Cardiac fibroblast (primary cell): ENCODE data around the gene KIF24.
"Not testable (repeated sequence)": the region's sequence is repeated elsewhere in the genome, so short reads cannot be mapped to it uniquely, and the experiment has no call there.

ENCODE experiments used
- DNase-seq, 2 donors: peaks; one replicate each; pipeline versions ENCODE4 v3.0.0 to v3.0.0-alpha.2; 2010; ENCODE audit warnings: low read depth in 2 of 2
- H3K4me3 ChIP-seq, 2 donors: replicated peaks in 1 of 2; 1 replicate in 1 of 2; 2 replicates in 1 of 2; pipeline ENCODE4 v1.5.1; 2011; ENCODE audit warnings: low read depth in 2 of 2, low read length in 2 of 2, mild to moderate bottlenecking in 2 of 2, moderate library complexity in 1 of 2
- TF ChIP-seq, protein P1 (sequence below): IDR thresholded peaks from one replicate; pipeline ENCODE4 v1.5.1; 2011; ENCODE audit warnings: low read depth, mild to moderate bottlenecking, low read length, inconsistent platforms

KIF24 gene

DNA sequence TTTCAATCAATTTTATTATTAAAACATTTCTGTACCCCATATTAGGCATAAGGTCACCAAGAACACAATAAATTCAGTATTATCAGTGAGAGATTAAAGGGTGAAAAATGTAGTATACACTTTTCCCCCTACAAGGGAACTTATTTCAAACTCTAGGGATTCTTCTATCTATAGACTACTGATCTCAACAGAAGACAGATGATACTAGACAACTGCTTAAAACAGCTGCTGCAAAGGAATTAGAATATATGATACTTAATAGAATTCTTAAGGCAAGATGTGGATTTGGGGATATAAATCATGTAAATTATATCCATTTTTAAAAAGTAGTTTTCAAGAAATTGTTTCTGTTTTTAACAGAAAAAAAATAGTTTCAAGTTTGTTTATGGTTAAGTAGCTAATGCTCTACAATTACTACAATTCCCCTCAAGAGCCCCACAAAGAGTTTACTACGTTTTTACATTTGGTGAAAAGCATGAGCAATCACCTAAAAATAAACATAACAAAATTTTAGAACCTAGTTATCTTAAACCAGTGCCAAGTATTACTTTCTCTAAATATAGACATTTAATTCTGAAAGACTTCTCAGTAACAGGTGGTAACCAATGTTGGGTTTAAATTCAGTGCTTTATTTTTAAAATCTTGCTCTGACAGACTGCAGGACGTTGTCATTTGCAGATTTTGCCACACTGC, 6.0 kb downstream of the KIF24 start:
- TF ChIP-seq, protein P1, sequence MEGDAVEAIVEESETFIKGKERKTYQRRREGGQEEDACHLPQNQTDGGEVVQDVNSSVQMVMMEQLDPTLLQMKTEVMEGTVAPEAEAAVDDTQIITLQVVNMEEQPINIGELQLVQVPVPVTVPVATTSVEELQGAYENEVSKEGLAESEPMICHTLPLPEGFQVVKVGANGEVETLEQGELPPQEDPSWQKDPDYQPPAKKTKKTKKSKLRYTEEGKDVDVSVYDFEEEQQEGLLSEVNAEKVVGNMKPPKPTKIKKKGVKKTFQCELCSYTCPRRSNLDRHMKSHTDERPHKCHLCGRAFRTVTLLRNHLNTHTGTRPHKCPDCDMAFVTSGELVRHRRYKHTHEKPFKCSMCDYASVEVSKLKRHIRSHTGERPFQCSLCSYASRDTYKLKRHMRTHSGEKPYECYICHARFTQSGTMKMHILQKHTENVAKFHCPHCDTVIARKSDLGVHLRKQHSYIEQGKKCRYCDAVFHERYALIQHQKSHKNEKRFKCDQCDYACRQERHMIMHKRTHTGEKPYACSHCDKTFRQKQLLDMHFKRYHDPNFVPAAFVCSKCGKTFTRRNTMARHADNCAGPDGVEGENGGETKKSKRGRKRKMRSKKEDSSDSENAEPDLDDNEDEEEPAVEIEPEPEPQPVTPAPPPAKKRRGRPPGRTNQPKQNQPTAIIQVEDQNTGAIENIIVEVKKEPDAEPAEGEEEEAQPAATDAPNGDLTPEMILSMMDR, result no peak
- no peak for DNase-seq
- H3K4me3 ChIP-seq, result no peak overlapping the region

DNA sequence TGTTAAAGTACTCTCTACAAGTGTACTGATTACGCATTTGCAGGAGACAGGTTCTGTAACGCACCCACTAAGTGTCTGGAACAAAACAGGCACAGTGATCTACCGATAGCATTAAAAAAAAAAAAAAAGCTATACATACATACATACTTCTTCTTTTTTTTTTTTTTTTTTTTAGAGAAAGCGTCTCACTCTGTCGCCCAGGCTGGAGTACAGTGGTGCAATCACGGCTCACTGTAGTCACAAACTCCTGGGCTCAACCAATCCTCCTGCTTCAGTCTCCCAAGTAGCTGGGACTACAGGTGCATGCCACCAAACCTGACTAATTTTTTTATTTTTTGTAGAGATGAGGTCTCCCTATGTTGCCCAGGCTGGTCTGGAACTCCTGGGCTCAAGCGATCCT, 7.6 kb downstream of the KIF24 start:
- no peak for DNase-seq
- TF ChIP-seq, protein P1, result no peak
- no peak overlapping the region for H3K4me3 ChIP-seq

DNA sequence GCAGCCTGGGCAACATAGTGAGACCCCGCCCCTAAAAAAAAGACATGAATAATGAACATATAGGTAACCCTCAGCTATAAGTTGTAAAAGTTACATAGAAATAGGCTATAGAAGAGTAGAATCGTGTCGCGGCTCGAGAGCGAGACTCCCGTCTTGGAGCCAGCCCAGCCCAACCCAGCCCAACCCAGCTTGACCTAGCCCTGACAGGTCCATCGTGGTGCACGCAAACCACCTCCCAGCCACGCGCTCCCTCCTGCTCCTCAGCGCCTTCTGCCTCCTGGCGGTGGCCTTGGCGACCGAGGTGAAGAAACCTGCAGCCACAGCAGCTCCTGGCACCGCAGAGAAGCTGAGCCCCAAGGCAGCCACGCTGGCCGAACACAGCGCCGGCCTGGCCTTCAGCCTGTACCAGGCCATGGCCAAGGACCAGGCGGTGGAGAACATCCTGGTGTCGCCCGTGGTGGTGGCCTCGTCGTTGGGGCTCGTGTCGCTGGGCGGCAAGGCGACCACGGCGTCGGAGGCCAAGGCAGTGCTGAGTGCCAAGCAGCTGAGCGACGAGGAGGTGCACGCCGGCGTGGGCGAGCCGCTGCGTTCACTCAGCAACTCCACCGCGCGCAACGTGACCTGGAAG, 10.8 kb downstream of the KIF24 start:
- DNase-seq, result no peak
- no peak overlapping the region for H3K4me3 ChIP-seq
- TF ChIP-seq, protein P1, result no peak

DNA sequence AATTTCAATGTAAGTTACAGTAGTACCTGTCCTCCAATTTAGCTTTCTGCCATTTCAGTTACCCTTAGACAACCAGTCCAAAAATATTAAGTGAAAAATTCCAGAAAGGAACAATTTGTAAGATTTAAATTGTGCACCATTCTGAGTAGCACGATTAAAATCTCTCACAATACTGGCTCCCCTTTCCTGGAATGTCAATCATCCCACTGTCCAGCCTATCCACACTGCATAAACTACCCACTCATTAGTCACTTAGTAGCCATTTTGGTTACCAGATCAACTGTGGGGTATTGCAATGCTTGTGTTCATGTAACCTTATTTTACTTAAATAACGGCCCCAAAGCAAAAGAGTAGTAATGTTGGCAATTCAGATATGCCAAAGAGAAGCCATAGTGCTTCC, 11.6 kb downstream of the KIF24 start:
- no peak overlapping the region for H3K4me3 ChIP-seq
- TF ChIP-seq, protein P1, result no peak
- DNase-seq, result no peak

DNA sequence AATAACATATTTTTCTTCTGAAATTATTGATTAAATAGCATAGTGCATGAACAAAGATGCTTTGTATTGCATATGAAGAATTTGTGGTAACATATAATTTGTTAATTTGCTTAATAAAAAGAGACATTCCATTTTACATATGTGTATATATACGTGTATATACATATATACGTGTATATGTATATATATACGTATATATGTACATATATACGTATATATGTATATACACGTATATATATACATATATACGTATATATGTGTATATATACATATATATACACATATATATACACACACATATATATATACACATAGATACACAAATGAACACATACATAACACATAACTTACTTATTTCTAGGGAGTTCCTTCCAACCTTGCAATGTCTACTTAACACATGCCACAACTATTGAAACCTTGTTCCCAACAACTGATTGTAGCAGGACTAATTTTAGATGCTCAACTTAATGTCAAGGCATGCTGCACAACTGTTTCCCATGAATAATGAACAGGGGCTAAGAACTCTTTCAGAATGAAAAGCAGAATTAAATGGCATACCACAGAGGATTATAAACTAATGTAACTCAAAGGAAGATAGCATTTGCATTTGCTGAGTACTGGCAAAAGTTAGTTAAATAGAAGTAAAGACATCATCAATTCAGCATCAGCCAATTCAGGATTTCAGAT, 17.4 kb downstream of the KIF24 start:
- H3K4me3 ChIP-seq, result no peak overlapping the region
- TF ChIP-seq, protein P1, result no peak
- DNase-seq, result no peak

DNA sequence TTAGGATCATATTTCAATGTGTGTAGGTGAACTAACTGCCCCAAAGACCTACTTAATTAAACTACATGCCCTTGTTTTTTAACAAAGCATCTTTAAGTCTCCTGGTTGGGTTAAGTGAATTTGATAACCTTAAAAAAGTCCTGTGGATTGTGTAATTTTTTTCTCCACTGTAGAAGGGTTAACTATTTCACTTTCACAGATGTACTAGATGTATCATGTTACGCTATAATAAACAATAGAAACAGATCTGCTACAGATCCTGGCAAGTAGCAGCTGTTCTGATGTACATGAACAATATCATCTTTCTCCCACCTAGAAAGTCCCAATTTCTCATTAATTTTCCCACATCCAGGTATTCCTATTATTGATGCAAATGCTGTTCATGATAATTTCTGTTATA, 18.9 kb downstream of the KIF24 start:
- no peak overlapping the region for H3K4me3 ChIP-seq
- TF ChIP-seq, protein P1, result no peak
- DNase-seq, result no peak

DNA sequence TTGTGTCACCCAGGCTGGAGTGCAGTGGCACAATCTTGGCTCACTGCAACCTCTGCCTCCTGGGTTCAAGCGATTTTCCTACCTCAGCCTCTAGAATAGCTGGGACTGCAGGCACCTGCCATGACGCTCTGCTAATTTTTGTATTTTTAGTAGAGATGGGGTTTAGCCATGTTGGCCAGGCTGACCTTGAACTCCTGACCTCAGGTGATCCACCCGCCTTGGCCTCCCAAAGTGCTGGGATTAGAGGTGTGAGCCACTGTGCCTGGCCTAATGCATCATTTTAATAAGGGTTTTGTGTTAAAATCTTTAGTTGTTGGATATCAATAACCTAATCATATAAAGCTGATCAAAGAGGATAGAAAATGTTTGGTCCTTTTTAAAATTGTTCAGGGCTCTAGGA, 20.8 kb downstream of the KIF24 start:
- not testable (repeated sequence) for H3K4me3 ChIP-seq, DNase-seq

DNA sequence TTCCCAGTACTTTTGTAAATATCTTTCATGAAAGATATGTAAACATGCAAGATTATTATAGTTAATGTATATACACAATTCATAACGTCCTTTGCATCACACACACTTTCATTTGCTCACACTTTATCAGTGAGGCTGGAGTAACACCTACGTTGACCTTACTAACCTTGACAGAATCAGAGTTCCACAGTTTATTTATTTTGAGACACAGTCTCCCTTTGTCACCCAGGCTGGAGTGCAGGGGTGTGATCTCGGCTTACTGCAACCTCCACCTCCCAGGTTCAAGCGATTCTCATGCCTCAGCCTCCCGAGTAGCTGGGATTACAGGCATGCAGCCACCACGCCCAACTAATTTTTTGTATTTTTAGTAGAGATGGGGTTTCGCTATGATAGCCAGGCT, 28.0 kb downstream of the KIF24 start:
- DNase-seq, H3K4me3 ChIP-seq: not testable (repeated sequence)
